Stimulated activated CD8-positive, alpha-beta memory T cell treated with anti-CD3 and anti-CD28 coated beads, Interleukin-4, amount 100 ng/mL, for 4 hours (primary cell): Measurements from ENCODE around the gene PRR22.
"Not testable (repeated sequence)": the region's sequence is repeated elsewhere in the genome, so short reads cannot be mapped to it uniquely, and the experiment has no call there.

Experiments used
- DNase-seq, 2 donors: peaks; one replicate each; pipeline ENCODE4 v3.0.0-alpha.2; 2020; ENCODE audit warnings: low read depth in 2 of 2, low spot score in 1 of 2

The PRR22 gene

GRCh38 chr19:5762608-5763217 lies 21.8 kb downstream of the PRR22 start:
- no peak for DNase-seq

DNA sequence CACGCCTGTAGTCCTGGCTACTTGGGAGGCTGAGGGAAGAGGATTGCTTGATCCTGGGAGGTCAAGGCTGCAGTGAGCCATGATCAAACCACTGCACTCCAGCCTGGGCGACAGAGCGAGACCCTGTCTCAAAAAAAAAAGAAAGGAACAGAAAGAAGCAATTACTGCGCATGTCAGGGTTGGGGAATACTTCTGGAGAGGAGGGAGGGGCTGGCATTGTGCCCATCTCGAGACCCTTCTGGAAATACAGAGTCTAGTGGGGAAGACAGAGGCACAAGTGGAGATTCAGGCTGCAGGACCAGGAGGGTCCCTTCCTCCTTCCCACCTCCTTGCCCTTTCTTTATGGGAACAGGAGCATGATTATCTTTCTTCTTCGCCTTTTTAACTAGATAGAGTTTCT lies 30.8 kb downstream of the PRR22 start:
- no peak for DNase-seq

GRCh38 chr19:5751709-5752108 lies 32.8 kb downstream of the PRR22 start:
- no peak for DNase-seq

GRCh38 chr19:5749505-5749904 lies 35.0 kb downstream of the PRR22 start:
- no peak for DNase-seq

- not testable (repeated sequence) for DNase-seq
Observed at GRCh38 chr19:5748920-5749319, 35.6 kb downstream of the PRR22 start.

DNA sequence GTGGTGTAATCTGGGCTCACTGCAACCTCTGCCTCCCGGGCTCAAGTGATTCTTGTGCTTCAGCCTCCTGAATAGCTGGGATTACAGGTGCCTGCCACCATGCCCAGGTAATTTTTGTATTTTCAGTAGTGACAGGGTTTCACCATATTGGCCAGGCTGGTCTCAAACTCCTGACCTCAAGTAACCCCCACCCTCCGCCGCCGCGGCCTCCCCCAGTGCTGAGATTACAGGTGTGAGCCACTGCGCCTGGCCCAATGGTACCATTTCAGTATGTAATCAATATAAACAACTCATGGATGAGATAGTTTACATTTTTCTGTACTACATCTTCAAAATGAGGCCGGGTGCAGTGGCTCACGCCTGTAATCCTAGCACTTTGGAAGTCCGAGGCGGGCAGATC lies 39.5 kb downstream of the PRR22 start:
- not testable (repeated sequence) for DNase-seq

DNA sequence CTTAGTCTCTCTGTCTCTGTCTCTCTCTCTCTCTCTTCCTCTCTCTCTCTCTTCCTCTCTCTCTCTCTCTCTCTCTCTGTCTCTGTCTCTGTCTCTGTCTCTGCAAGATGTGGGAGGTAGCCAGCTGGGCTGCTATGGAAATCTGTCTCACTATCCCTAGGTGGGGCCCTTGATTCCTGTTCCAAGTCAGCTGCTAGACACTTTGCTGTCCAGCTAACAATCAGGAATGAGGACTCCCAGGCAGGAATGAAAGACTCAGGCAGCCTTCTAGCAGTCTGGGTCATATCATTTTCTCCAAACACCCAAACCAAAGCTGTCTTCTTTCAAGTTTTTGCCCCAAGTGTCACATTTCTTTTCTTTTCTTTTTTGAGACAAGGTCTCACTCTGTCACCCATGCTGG lies 40.9 kb downstream of the PRR22 start:
- DNase-seq, result no peak

- DNase-seq, result no peak
Observed at GRCh38 chr19:5742051-5742450, 42.5 kb downstream of the PRR22 start.

DNA sequence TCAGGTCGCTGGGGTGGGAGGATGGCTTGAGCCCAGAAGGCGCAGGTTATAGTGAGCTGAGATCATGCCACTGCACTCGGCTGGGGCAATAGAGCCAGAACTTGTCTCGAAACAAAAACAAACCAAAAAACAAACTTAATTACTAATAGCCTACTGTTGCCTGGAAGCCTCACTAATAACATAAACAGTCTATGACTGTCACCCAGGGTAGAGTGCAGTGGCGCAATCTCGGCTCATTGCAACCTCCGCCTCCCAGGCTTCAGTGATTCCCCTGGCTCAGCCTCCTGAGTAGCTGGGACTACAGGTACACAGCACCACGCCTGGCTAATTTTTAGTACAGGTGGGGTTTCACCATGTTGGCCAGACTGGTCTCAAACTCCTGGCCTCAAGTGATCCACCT lies 46.1 kb downstream of the PRR22 start:
- DNase-seq, result no peak

DNA sequence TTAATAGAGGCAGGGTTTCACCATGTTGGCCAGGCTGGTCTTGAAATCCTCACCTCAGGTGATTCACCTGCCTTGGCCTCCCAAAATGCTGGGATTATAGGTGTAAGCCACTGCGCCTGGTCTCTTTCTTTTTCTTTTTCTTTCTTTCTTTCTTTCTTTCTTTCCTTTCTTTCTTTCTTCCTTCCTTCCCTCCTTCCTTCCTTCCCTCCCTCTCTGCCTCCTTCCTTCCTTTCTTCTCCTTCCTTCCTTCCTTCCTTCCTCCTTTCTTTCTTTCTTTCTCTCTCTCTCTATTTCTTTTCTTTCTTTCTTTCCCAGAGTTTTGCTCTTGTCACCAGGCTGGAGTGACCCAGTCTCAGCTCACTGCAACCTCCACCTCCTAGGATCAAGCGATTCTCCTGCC lies 51.4 kb downstream of the PRR22 start:
- DNase-seq, result not testable (repeated sequence)
